Cortex of kidney (tissue), 1 donor: ENCODE measurements around the gene NPR1.
A peak's percentile ranks its signal among the peaks of the same experiment; 100 is the strongest.
"Not testable (repeated sequence)": the region's sequence is repeated elsewhere in the genome, so short reads cannot be mapped to it uniquely, and the experiment has no call there.

Experiments used
- DNase-seq: peaks from one replicate; lab custom pipeline; 2025; lab: John Stamatoyannopoulos, UW

Gene NPR1

DNA sequence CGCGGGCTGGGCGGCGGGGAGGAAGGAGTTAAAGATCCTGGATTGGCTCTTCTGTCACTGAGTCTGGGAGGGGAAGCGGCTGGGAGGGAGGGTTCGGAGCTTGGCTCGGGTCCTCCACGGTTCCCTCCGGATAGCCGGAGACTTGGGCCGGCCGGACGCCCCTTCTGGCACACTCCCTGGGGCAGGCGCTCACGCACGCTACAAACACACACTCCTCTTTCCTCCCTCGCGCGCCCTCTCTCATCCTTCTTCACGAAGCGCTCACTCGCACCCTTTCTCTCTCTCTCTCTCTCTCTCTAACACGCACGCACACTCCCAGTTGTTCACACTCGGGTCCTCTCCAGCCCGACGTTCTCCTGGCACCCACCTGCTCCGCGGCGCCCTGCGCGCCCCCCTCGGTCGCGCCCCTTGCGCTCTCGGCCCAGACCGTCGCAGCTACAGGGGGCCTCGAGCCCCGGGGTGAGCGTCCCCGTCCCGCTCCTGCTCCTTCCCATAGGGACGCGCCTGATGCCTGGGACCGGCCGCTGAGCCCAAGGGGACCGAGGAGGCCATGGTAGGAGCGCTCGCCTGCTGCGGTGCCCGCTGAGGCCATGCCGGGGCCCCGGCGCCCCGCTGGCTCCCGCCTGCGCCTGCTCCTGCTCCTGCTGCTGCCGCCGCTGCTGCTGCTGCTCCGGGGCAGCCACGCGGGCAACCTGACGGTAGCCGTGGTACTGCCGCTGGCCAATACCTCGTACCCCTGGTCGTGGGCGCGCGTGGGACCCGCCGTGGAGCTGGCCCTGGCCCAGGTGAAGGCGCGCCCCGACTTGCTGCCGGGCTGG is at the start of gene NPR1:
NPR1 (plus strand) TSS at position 170 of the 818 bp plus-strand sequence; CDS start at position 591, 421 bp downstream.
- no peak for DNase-seq

DNA sequence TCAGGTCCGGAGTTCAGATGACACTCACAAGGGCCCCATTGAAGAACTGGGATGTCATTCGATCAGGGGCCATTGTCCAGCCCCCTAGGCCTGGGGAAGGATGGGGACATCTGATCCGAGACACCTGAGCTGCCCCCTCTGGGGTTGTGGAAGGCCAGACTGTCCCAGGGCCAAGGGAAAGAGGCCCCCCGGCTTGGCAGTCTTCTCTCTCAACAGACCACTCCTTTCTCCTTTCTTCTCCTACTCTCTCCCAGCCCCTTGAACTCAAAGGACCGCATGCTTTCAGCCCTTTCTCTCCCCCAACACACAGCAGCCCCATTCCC is 49.2 kb upstream of the NPR1 start:
- no peak for DNase-seq

DNA sequence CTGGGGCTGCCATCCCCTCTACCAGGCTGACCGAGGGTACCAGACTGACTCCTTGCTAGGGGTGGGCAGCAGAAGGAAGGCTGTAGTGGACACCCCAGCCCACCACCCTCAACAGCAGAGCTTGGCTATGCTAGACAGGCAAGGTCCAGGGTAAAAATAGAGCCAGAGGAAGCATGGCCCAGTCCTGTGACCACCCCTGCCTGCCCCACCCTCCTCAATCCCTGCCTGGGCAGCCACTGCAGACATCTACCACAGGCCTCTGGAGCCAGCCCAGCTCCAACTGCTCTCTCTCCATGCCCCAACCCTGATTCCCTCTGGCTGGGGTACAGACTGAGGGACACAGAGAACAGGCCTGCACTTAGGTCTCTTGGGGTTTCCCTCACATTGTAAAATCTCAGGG is 48.5 kb upstream of the NPR1 start:
- DNase-seq, result no peak

GRCh38 chr1:153630384-153630783 is 48.1 kb upstream of the NPR1 start:
- DNase-seq, result no peak

- no peak for DNase-seq
Observed at GRCh38 chr1:153631047-153632022, 47.2 kb upstream of the NPR1 start.

DNA sequence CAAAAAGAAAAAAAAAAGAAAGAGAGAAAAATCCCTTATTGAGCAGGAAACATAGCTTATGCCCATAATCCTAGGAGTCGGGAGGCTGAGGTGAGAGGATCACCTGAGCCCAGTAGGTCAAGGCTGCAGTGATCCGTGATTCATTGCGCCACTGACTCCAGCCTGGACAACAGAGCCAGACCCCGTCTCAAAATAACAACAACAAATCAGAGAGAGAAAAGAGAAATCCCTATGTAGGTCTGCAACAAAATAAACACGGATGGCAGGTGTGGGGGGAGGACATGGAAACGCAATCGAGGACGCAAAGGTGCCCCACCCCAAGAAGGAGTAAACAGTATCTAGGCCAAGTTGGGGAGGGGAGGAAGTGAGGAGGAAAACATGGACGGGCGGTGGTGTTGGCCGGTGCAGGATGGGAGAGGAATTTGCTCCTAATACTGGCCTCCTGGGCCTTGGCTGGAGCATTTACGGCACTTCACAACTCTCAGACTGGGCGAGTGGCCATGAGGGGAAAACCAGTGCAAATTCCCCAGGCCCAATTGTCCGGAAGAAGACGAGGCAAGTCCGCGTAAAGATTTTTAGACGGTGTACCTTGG is 45.2 kb upstream of the NPR1 start:
- no peak for DNase-seq

- peak; percentile 47 for DNase-seq
Observed at GRCh38 chr1:153633754-153634665, 44.5 kb upstream of the NPR1 start, which contains the start of gene CHTOP. TSS of gene CHTOP (plus strand) at chr1:153634066. CDS start at chr1:153636589, 2,523 bp downstream.

DNA sequence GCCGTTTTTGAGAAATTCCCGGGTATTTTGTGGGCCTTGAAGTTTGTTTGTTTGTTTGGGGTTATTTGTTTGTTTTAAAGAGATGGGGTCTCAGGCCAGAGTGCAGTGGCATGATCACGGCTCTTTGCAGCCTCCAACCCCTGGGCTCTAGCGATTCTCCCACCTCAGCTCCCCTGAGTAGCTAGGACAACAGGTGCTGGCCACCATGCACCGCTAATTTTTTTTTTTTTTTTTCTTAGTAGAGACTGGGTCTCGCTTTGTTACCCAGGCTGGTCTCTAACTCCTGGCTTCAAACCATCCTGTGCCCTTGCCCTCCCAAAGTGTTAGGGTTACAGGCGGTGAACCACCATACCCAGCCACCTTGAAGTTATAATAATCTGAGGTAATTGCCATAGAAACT is 42.6 kb upstream of the NPR1 start:
- no peak for DNase-seq

DNA sequence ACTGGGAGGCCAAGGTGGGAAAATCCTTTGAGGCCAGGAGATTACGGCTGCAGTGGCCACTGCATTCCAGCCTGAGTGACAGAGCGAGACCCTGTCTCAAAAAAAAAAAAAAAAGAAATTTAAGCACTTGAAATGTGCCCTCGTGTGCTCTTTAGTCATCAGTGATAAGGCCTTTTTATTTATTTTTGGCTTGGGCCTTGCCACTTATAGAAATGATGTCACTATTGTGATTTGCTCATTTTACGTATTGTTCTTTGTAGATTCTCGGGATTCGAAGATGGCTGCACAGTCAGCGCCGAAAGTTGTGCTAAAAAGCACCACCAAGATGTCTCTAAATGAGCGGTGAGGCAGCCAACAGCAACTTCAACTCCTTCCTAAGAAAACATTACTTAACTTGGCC is 42.2 kb upstream of the NPR1 start:
- no peak for DNase-seq

DNA sequence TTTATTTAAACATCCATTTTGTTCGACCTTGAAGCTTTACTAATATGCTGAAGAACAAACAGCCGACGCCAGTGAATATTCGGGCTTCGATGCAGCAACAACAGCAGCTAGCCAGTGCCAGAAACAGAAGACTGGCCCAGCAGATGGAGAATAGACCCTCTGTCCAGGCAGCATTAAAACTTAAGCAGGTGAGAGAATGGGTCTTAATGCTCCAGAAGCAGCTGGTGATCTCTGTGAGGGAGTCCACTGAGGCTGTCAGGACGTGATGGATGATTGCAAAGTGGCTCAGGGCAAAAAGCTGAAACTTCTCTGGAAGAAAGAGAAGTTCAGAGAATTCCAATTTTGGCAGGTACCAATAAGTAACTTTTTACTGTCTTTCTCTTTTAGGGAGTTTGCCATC is 40.2 kb upstream of the NPR1 start:
- no peak for DNase-seq

DNA sequence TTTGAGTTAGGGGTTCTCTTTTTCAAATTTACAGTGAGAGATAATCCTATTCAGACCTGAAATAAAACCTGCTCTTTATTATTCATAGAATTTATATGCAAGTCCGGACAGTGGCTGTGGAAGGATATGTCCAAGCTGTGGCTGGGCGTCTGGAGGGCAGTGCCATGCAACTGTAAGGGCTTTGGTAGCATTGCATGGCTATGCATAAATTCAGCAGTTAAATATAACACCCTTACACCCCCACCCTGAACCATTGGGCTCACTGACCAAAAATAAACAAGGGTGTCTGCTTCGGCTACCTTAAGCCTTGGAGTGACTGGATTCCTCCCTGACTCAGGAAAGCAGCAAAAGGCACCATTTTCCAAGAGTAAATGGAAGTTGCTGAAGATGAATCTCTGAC is 39.2 kb upstream of the NPR1 start:
- DNase-seq, result no peak

DNA sequence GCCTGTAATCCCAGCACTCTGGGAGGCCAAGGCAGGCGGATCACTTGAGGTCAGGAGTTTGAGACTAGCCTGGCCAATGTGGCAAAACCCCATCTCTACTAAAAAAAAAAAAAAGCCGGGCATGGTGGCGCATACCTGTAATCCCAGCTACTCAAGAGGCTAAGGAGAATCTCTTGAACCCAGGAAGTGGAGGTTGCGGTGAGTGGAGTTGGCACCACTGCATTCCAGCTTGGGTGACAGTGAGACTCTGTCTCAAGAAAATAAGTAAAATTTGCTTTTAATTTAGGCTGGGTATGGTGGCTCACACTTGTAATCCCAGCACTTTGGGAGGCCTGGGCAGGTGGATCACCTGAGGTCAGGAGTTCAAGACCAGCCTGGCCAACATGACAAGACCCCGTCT is 38.3 kb upstream of the NPR1 start:
- DNase-seq, result not testable (repeated sequence)

DNA sequence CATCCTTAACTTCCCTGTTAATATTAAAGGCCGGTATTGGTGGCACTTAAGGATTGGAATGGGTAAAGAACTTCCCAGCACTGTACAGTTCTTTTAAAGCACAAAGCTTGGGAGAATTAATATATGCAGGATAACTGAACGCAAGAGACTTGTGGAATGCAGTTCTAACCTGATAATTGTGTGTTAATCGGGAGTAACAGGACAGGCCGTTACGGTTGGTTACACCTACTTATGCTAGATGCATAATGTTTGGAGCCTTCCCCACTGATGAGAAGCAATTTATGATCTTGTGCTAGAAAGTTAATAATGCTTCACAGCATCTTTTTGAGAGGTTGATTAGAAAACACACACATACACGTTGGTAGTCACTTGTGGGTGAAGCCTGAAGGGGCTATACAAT is 37.6 kb upstream of the NPR1 start:
- no peak for DNase-seq

GRCh38 chr1:153642161-153642560 is 36.3 kb upstream of the NPR1 start:
- no peak for DNase-seq

DNA sequence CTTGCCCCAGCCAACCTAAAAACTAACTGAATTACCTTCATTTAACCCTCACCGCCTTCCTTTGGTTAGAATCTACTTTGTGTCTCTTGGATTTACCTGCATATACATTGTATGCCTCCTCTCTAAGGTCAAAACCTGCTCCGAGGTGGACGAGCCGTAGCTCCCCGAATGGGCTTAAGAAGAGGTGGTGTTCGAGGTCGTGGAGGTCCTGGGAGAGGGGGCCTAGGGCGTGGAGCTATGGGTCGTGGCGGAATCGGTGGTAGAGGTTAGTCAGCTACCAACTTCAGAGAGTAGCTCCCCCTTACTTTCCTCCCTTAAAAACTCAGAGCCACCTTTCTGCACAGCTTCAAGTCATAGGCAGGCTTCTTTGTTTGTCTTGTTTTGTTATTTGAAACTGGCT is 35.4 kb upstream of the NPR1 start:
- no peak for DNase-seq

DNA sequence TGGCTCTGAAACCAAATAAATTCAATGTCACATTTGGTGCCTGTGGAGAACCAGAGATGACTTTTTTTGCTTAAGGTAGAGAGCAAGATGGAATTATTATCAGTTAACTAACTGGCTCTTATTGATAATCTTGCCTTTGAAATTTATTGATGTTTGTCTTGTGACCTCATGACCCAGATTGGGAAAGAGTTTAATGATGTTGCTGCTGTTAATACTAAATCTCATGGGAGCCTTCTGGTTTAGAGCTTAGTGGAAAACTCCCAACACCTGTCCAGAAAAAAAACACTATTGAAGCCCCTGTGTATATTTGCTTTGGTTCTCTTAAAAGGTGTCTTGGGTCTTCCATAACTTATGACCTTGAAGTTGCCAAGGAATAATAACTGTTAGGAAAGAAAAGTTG is 34.7 kb upstream of the NPR1 start:
- no peak for DNase-seq

DNA sequence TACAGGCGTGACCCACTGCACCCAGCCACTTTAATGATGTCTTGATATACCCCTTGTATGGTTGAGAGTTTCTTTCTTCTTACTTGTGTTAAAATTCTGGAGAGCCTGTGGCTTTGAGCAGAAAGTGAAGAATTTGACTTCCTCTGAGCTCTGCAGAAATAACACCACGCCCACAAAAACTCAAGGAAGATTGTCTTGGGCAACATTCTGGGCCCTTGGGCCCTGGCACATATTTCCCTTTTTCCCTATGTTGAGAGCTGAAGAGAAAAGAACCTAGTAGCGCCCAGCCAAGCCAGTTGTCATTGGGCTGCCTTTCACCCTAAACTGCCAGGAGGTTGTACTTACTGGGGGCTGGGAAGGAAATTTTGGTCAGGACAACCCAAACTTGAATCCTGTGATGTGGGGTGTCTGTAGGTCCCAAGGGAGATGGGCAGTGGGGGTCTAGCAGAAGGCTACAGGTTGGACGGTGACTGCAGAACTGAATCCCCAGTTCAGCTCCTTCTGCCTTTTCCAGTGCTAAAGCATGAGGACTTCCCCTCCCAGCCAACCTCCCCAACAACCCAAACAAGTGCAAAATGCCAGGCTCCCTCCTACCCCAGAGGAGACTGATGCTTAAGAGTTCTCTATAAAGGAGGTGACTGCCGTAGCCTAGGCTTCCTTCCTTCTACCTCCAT is 31.7 kb upstream of the NPR1 start:
- no peak for DNase-seq

DNA sequence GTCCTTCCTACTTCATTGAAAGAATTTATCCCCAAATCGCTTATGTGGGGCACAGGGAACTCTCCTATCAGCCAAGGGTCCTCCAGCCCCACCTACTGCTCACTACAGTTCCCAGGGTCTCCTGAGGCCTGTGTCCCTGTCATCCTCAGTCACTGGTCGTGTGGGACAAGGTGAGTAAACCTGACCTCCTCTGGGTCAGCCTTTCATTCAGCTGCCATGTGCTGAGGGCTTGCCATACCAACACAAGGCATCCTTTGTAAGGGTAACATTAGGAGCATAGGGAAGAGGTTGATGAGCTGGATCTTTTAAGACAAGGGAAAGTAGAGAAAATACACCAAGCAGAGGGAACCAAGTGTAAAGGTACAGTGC is 31.2 kb upstream of the NPR1 start:
- no peak for DNase-seq

DNA sequence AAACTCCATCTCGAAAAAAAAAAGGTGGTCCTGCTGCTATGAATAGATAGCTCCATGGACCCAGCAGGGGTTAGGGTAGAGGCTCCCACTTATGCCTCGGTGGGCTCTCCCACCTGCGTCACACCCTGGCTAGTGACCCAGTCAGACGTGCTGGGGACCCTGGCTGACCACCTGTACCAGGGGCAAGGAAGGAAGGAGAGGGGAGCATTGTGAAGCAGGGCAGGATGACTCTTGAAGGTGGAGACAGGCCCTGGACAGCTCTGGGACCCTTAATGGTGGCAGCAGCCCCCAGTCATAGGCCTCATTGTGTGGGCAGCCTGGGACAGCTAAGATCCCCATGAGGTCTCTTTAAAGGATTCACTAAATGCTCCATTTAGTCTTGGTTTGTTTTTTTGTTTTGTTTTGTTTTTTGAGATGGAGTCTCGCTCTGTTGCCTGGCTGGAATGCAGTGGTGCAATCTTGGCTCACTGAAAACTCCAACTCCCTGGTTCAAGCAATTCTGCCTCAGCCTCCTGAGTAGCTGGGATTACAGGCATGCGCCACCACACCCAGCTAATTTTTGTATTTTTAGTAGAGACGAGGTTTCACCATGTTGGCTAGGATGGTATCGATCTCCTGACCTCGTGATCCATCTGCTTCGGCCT is 30.4 kb upstream of the NPR1 start:
- DNase-seq, result no peak

GRCh38 chr1:153649137-153649862 is 29.2 kb upstream of the NPR1 start:
- DNase-seq, result no peak
